ENCODE data around the gene CDX1.

DNA sequence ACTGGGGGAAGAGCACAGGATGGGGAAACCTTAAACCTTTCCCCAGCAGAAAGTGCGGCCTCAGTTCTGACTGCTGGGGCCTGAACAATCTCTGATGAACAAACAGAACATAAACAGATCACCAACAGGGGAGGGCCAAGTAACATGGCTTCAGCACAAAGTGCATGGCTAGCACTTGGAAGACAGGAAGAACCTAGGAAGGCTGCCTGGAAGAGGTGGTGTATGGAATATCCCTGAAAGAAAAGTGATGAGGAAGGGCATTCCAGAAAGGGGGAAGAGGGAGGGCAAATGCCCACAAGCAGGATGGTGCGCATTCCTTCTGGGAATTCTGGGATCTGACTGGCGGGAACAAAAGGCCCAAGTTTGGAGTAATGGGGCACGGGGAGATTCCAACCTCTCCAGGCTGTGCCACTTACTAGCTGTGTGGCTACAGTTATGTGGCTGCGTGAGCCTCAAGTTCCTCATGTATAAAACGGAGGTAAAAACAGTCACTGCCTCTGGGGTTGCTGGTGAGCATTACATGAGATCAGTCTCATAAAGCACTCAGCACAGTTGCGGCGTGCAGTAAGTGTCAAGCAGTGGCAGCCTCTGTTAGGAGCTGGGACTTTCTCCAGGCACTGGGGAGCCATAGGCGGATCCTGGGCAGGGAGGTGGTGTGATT lies 12.5 kb upstream of the CDX1 start:
- TF ChIP-seq, protein P1, sequence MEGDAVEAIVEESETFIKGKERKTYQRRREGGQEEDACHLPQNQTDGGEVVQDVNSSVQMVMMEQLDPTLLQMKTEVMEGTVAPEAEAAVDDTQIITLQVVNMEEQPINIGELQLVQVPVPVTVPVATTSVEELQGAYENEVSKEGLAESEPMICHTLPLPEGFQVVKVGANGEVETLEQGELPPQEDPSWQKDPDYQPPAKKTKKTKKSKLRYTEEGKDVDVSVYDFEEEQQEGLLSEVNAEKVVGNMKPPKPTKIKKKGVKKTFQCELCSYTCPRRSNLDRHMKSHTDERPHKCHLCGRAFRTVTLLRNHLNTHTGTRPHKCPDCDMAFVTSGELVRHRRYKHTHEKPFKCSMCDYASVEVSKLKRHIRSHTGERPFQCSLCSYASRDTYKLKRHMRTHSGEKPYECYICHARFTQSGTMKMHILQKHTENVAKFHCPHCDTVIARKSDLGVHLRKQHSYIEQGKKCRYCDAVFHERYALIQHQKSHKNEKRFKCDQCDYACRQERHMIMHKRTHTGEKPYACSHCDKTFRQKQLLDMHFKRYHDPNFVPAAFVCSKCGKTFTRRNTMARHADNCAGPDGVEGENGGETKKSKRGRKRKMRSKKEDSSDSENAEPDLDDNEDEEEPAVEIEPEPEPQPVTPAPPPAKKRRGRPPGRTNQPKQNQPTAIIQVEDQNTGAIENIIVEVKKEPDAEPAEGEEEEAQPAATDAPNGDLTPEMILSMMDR (IDR thresholded peaks at IDR 0.05) = peak in 2 of 4 experiments; percentile 29 to 34
- peak; percentile 55 for TF ChIP-seq POLR2AphosphoS5 (IDR thresholded peaks at IDR 0.05)
- TF ChIP-seq EP300 (IDR thresholded peaks at IDR 0.05) = no peak
